ENCODE measurements around the gene SAFB2.

- TF ChIP-seq SUZ12 (IDR thresholded peaks at IDR 0.05; ENCODE audit: extremely low read depth, insufficient read depth, insufficient read length) (no peak), ZNF274 (IDR thresholded peaks at IDR 0.05; ENCODE audit: low read depth, low read length) (no peak), YY1 (IDR thresholded peaks at IDR 0.05; ENCODE audit: insufficient read depth, insufficient read length) (no peak)
These were observed 36.1 kb downstream of the SAFB2 start for GRCh38 chr19:5586300-5587070.

All from NT2/D1 (cell line).